Loucy (cell line): ENCODE results near the gene ATOH7.

ENCODE experiments used
- EZH2phosphoT487 ChIP-seq: fragments of 200-600 bp; IDR thresholded peaks from 2 replicates; pipeline ENCODE4 v1.6.1; 2018; ENCODE audit warnings: antibody characterized with exemption, mild to moderate bottlenecking, moderate library complexity, borderline replicate concordance
- TF ChIP-seq, protein P1 (sequence below): fragments of 200-600 bp; sonication (generic); conservative IDR thresholded peaks from 2 replicates; pipeline ENCODE4 v1.5.1; 2014; ENCODE audit warnings: mild to moderate bottlenecking, antibody characterized with exemption, low read length

- TF ChIP-seq, protein P1, sequence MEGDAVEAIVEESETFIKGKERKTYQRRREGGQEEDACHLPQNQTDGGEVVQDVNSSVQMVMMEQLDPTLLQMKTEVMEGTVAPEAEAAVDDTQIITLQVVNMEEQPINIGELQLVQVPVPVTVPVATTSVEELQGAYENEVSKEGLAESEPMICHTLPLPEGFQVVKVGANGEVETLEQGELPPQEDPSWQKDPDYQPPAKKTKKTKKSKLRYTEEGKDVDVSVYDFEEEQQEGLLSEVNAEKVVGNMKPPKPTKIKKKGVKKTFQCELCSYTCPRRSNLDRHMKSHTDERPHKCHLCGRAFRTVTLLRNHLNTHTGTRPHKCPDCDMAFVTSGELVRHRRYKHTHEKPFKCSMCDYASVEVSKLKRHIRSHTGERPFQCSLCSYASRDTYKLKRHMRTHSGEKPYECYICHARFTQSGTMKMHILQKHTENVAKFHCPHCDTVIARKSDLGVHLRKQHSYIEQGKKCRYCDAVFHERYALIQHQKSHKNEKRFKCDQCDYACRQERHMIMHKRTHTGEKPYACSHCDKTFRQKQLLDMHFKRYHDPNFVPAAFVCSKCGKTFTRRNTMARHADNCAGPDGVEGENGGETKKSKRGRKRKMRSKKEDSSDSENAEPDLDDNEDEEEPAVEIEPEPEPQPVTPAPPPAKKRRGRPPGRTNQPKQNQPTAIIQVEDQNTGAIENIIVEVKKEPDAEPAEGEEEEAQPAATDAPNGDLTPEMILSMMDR: no peak
- TF ChIP-seq EZH2phosphoT487: no peak
Observed at GRCh38 chr10:68242051-68242450, 10.1 kb upstream of the ATOH7 start.
